Mammary epithelial cell (primary cell): ENCODE measurements around the gene FAM193A.

ENCODE experiments used
- EZH2 ChIP-seq: IDR thresholded peaks from 2 replicates; pipeline ENCODE4 v1.6.1; 2012; ENCODE audit warnings: low read length, inconsistent platforms, borderline replicate concordance
- TF ChIP-seq, protein P1 (sequence below), 2 donors: IDR thresholded peaks in 1 of 2; conservative IDR thresholded peaks in 1 of 2; 2 replicates each; pipeline ENCODE4 v1.5.1; 2011 to 2012; ENCODE audit warnings: inconsistent platforms in 2 of 2, low read length in 2 of 2, mild to moderate bottlenecking in 2 of 2, control low read depth in 1 of 2, low read depth in 1 of 2; ENCODE audit not compliant: insufficient read depth in 1 of 2; ENCODE audit errors: extremely low read depth in 1 of 2

DNA sequence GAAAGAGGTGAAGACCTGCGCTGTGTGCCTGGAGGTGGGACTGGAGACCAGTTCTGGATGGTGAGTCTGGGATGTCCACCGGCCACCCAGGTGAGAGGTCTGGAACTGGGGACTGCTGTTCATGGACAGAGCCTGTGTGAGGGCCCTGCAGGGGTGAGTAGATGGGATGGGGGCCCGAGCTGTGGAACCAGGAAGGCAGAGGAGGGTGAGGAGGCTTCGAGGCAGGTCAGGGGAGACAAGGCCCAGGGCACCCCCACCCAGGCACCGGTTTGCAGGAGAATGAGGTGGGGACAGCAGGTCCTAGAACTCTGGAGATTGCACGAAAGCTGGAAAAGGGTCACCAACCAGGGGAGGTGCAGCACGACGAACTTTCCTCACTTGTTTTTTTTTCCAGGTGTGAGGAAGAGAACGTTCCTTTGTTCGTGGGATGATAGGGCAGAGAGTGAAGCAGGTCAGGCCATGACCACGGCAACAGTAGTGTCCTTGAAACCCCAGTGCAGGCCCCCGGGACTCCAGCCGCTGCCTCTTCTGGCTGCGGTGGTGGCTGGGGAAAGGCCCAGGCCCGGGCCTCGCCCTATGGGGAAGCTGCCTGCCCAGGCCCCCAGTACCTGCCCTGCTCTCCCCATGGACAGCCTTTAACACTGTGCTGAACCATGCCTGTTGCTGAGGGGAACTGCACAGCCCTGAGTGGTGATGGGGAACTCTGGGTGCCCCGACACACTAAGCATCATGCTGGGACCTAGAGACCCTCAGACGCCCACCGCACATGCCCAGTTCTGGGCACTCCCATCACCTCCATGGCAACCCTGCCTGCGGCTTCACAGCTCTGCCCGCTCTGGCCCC is 196.8 kb downstream of the FAM193A start:
- TF ChIP-seq, protein P1, sequence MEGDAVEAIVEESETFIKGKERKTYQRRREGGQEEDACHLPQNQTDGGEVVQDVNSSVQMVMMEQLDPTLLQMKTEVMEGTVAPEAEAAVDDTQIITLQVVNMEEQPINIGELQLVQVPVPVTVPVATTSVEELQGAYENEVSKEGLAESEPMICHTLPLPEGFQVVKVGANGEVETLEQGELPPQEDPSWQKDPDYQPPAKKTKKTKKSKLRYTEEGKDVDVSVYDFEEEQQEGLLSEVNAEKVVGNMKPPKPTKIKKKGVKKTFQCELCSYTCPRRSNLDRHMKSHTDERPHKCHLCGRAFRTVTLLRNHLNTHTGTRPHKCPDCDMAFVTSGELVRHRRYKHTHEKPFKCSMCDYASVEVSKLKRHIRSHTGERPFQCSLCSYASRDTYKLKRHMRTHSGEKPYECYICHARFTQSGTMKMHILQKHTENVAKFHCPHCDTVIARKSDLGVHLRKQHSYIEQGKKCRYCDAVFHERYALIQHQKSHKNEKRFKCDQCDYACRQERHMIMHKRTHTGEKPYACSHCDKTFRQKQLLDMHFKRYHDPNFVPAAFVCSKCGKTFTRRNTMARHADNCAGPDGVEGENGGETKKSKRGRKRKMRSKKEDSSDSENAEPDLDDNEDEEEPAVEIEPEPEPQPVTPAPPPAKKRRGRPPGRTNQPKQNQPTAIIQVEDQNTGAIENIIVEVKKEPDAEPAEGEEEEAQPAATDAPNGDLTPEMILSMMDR (conservative IDR thresholded peaks at IDR 0.05 in 1 of 2, IDR thresholded peaks at IDR 0.05 in 1 of 2; ENCODE audit: extremely low read depth in 1 of 2, insufficient read depth in 1 of 2, low read depth in 1 of 2, low read length in 2 of 2): no peak
- TF ChIP-seq EZH2: no peak
